ENCODE data around the gene LGI2. TPM values are rescaled to one million over a fixed set of nuclear protein-coding genes. Genes with fewer than 3 reads are reported as not detected.

Gene LGI2
- total RNA-seq, 1 experiment from 2014 or later = 0.43 TPM

DNA sequence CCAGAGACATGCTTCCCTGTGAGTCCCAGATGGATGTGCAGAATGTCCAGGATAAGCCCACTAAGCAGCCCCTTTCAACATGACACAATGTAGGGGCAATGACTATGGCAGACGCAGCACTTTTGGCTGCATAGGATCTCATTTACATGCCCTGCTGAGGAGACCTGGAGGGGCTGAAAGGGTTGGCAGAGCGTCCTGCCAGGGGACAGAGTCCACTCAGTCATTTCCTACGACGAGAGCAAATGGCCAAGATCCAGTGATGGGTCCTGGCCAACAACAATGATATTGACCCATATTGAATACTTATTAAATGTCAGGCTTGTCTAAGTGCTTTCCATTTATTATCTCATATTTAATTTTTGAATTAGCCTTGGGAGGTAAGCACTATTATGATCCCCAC, 41.4 kb downstream of the LGI2 start:
- ChIA-PET POLR2A (ENCODE audit: low non-redundant PET) (no interaction called here), CTCF (no interaction called here)
- H3K27me3 ChIP-seq (replicated peaks; ENCODE audit: insufficient read depth, low read depth, low read length, poor library complexity) = no peaks in the 10 kb centered on the region
- no peaks in the 10 kb centered on the region for H3K36me3 ChIP-seq (ENCODE audit: insufficient read depth, low read length, poor library complexity, severe bottlenecking)
- H3K4me3 ChIP-seq (ENCODE audit: low read depth, low read length, poor library complexity, severe bottlenecking) = no peak overlapping the region
- no peak for DNase-seq (ENCODE audit: low spot score)
- no peaks in the 10 kb centered on the region for H3K9me3 ChIP-seq (ENCODE audit: low read depth, low read length, poor library complexity, severe bottlenecking)
- no peak for TF ChIP-seq CTCF (conservative IDR thresholded peaks at IDR 0.05; ENCODE audit: low read depth, low read length)
- TF ChIP-seq EZH2 (IDR thresholded peaks at IDR 0.05; ENCODE audit: borderline replicate concordance, low read depth, low read length, poor library complexity, severe bottlenecking) = no peak
- BruUV-seq (replicated peaks) = no TSS peak
- no peaks in the 10 kb centered on the region for H3K4me1 ChIP-seq (ENCODE audit: insufficient read depth, low read length, poor library complexity, severe bottlenecking)
- intact Hi-C loops (cut with micrococcal nuclease; ENCODE audit: unreplicated experiment) = no loop called here
- no peak overlapping the region for H3K27ac ChIP-seq (ENCODE audit: low read depth, low read length, poor library complexity, severe bottlenecking)

- intact Hi-C loops (cut with micrococcal nuclease; ENCODE audit: unreplicated experiment) = no loop called here
- BruUV-seq (replicated peaks) = no TSS peak
- Histone ChIP-seq H3K27me3 (replicated peaks; ENCODE audit: insufficient read depth, low read depth, low read length, poor library complexity) (no peaks in the 10 kb centered on the region), H3K27ac (ENCODE audit: low read depth, low read length, poor library complexity, severe bottlenecking) (no peak overlapping the region), H3K4me3 (ENCODE audit: low read depth, low read length, poor library complexity, severe bottlenecking) (no peak overlapping the region), H3K9me3 (ENCODE audit: low read depth, low read length, poor library complexity, severe bottlenecking) (no peaks in the 10 kb centered on the region), H3K4me1 (ENCODE audit: insufficient read depth, low read length, poor library complexity, severe bottlenecking) (no peaks in the 10 kb centered on the region), H3K36me3 (ENCODE audit: insufficient read depth, low read length, poor library complexity, severe bottlenecking) (no peaks in the 10 kb centered on the region)
- TF ChIP-seq EZH2 (IDR thresholded peaks at IDR 0.05; ENCODE audit: borderline replicate concordance, low read depth, low read length, poor library complexity, severe bottlenecking) (no peak), CTCF (conservative IDR thresholded peaks at IDR 0.05; ENCODE audit: low read depth, low read length) (peak; percentile 53)
- peak; percentile 42 for DNase-seq (ENCODE audit: low spot score)
- ChIA-PET POLR2A (ENCODE audit: low non-redundant PET) (no interaction called here), CTCF (no interaction called here)
Observed at GRCh38 chr4:24988776-24989175, 42.0 kb downstream of the LGI2 start.

DNA sequence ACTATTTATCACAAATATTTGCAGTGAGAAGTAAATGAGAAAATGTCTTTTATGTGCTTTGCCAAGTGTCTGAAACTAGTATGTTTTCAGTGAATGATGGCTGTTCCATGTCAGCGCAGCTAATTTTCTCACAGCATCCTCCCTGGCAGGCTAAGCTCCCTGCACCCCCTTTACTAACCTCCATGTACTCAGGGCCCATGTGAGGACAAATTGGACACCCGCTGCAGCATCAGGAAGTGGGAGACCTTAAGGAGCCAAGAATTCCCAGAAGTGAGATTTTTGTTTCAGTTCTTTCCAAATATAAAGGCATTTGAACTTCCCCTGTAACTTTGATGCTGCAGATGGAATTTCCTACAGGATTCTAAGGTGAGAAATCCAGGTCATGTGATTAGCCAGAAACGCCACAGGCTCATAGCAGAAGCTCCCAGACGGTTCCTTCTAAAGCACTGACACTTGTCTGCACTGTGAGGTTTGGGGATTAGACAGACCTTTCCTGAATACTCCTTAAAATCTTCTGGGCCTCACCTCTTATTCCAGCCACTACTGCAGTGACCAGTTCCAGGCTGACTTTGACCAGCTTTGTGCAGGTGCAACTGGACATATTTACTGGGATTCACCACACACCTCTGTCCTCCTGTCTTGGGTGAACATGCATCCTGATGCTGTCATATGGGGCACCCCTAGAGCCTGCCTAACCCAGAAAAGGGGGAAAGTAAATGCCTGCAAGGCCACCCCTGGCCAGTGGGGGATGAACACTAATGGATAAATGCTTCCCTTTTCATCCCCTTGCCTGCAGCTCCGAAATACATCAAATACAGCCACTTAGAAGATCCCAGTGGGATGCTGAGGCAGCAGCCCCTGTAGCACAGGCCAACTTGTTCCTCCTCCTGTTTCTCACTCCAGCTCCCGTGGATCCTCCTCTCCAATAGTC, 45.9 kb downstream of the LGI2 start:
- no TSS peak for BruUV-seq (replicated peaks)
- CTCF ChIA-PET = no interaction called here
- H3K4me3 ChIP-seq (ENCODE audit: low read depth, low read length, poor library complexity, severe bottlenecking) = no peak overlapping the region
- no peaks in the 10 kb centered on the region for H3K27me3 ChIP-seq (replicated peaks; ENCODE audit: insufficient read depth, low read depth, low read length, poor library complexity)
- DNase-seq (ENCODE audit: low spot score) = no peak
- intact Hi-C loops (cut with micrococcal nuclease; ENCODE audit: unreplicated experiment) = loop anchor here (5.0 kb wide), 1 partner anchor 162 kb away; no protein-coding TSS in a partner anchor
- no peak overlapping the region for H3K27ac ChIP-seq (ENCODE audit: low read depth, low read length, poor library complexity, severe bottlenecking)
- TF ChIP-seq CTCF (conservative IDR thresholded peaks at IDR 0.05; ENCODE audit: low read depth, low read length) (0 out of 2 replicates have a peak, but pooled peaks have one; percentile 12), EZH2 (IDR thresholded peaks at IDR 0.05; ENCODE audit: borderline replicate concordance, low read depth, low read length, poor library complexity, severe bottlenecking) (no peak)
- no peaks in the 10 kb centered on the region for H3K36me3 ChIP-seq (ENCODE audit: insufficient read depth, low read length, poor library complexity, severe bottlenecking)
- no peaks in the 10 kb centered on the region for H3K9me3 ChIP-seq (ENCODE audit: low read depth, low read length, poor library complexity, severe bottlenecking)
- POLR2A ChIA-PET (ENCODE audit: low non-redundant PET) = no interaction called here
- H3K4me1 ChIP-seq (ENCODE audit: insufficient read depth, low read length, poor library complexity, severe bottlenecking) = peaks cover 2% of the 10 kb centered on the region

Data from A673 (cell line).